Large intestine (tissue), 3 donors: ENCODE measurements around the gene ANKRD55. TPM values are rescaled to one million over a fixed set of nuclear protein-coding genes. Genes with fewer than 3 reads are reported as not detected.
A peak's percentile ranks its signal among the peaks of the same experiment; 100 is the strongest.

Source experiments
- DNase-seq, 2 donors: peaks; one replicate each; pipeline versions ENCODE4 v3.0.0 to v3.0.0-alpha.2; 2013
- H3K27ac ChIP-seq: one replicate; pipeline ENCODE4 v1.5.1; 2013; ENCODE audit warnings: low read length
- H3K27me3 ChIP-seq: 2 replicates; pipeline ENCODE4 v1.6.1; 2013; ENCODE audit warnings: low read length; ENCODE audit not compliant: control insufficient read depth, insufficient read depth
- H3K36me3 ChIP-seq: 2 replicates; pipeline ENCODE4 v1.6.1; 2013; ENCODE audit warnings: low read length; ENCODE audit not compliant: control insufficient read depth, insufficient read depth
- H3K4me1 ChIP-seq: one replicate; pipeline ENCODE4 v1.6.1; 2013; ENCODE audit warnings: low read length; ENCODE audit not compliant: control insufficient read depth, insufficient read depth
- H3K4me3 ChIP-seq: one replicate; pipeline ENCODE4 v1.5.1; 2013; ENCODE audit warnings: low read length
- H3K9me3 ChIP-seq: one replicate; pipeline ENCODE4 v1.6.1; 2013; ENCODE audit warnings: mild to moderate bottlenecking, low read depth, low read length, moderate library complexity; ENCODE audit not compliant: control insufficient read depth
- WGBS: methylation state at CpG from one replicate; pipeline ENCODE4 v1.1.5; 2013; ENCODE audit warnings: low lambda C conversion rate; ENCODE audit not compliant: insufficient coverage; 5-methylcytosine and 5-hydroxymethylcytosine counted together
- polyA plus RNA-seq: library from polyadenylated mRNA; unstranded; fragments of 120-200 nt; gene quantifications from one replicate; pipeline ENCODE4 v1.2.1, GENCODE V29; 2013

The ANKRD55 gene
- polyA plus RNA-seq, 1 donor: 0.18 TPM

- Histone ChIP-seq H3K4me1 (peaks cover 5% of the 10 kb centered on the region), H3K9me3 (no peaks in the 10 kb centered on the region), H3K36me3 (no peaks in the 10 kb centered on the region), H3K27me3 (no peaks in the 10 kb centered on the region), H3K4me3 (no peak overlapping the region), H3K27ac (no peak overlapping the region)
- WGBS: no CpG with 5 or more reads among the region's 4 CpGs
- DNase-seq: no peak
Observed at GRCh38 chr5:56170557-56170956, 62.6 kb downstream of the ANKRD55 start.

DNA sequence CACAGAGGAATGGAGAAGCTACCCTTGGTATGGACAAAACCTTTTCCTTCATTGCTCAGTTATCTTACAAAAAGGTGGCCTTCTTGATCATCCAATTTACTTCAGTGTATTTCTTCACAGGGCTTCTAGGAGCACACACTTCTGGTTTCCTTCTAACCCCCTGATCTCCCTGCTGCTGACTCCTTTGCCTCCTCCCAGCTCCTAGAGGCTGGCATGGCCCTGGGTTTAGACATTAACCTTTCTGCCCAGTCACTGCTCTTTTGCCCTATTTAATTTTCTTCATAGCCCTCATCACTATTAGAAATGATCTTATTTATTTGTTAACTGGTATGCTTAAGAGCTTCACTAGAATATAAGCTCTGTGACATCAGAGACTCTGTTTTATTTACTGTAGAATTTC, 63.2 kb downstream of the ANKRD55 start:
- H3K4me3 ChIP-seq: no peak overlapping the region
- DNase-seq: no peak

GRCh38 chr5:56169281-56169680, 63.8 kb downstream of the ANKRD55 start:
- Histone ChIP-seq H3K27me3 (no peaks in the 10 kb centered on the region), H3K36me3 (no peaks in the 10 kb centered on the region), H3K4me1 (no peaks in the 10 kb centered on the region), H3K9me3 (no peaks in the 10 kb centered on the region), H3K27ac (no peak overlapping the region), H3K4me3 (no peak overlapping the region)
- DNase-seq: no peak
- 100% methylated on average over 1 of the region's 2 CpGs for WGBS

More for the DNA sequence above, 63.2 kb downstream of the ANKRD55 start:
- H3K36me3 ChIP-seq: no peaks in the 10 kb centered on the region
- no peaks in the 10 kb centered on the region for H3K27me3 ChIP-seq
- no peak overlapping the region for H3K27ac ChIP-seq
- H3K9me3 ChIP-seq: no peaks in the 10 kb centered on the region
- H3K4me1 ChIP-seq: no peaks in the 10 kb centered on the region

DNA sequence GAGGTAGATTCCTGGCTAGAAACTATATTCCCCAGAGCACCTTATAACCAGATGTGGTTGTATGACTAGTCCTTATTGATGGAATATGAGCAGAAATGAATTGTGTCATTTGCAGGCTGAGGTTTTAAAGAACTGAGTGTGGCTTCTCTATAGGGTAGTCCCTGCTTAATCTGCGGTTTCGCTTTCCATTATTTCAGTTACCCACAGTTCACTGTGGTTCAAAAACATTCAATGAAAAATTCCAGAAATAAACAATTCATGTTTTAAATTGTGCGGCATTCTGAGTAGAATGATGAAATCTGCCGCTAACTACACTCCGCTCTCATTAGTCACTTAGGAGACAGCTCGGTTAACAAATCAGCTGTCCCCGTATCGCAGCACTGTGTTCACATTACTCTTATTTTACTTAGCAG, 65.1 kb downstream of the ANKRD55 start:
- Histone ChIP-seq H3K36me3 (no peaks in the 10 kb centered on the region), H3K27ac (no peak overlapping the region), H3K27me3 (no peaks in the 10 kb centered on the region), H3K4me1 (no peaks in the 10 kb centered on the region), H3K9me3 (no peaks in the 10 kb centered on the region), H3K4me3 (no peak overlapping the region)
- DNase-seq: no peak
- 95% methylated on average over 4 of the region's 8 CpGs for WGBS

- Histone ChIP-seq H3K9me3 (no peaks in the 10 kb centered on the region), H3K4me1 (no peaks in the 10 kb centered on the region), H3K27me3 (no peaks in the 10 kb centered on the region), H3K36me3 (no peaks in the 10 kb centered on the region), H3K4me3 (no peak overlapping the region), H3K27ac (no peak overlapping the region)
- DNase-seq: no peak
- WGBS: no CpG with 5 or more reads among the region's 2 CpGs
Observed at GRCh38 chr5:56167519-56167918, 65.6 kb downstream of the ANKRD55 start.

DNA sequence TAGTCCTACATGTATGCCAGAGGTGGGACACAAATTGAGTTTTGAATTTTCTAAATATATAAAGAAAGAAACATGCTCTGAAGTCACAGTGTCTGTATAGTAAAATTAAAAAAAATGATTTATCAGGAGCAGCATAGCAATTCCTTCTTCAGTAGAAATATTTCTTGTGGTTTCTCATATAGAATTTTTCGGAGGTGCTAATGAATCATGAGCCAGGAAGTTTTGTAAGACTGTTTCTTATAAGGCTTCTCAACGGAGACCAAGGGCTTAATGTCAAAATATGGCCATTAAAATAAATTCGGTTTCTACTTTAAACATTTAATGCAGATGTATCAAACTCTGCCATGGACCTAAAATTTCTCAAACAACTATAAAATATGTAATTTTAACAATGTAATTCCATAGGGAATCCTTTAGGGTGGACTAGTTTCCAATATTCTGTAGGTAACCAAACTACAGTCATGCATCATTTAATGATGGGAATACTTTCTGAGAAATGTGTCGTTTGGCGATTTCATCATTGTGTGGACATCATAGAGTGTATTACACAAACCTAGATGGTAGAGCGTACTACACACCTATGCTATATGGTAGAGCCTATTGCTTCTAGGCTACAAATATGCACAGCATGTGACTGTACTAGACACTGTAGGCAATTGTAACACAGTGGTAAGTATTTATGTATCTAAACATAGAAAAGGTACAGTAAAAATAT, 66.3 kb downstream of the ANKRD55 start:
- Histone ChIP-seq H3K9me3 (no peaks in the 10 kb centered on the region), H3K27me3 (no peaks in the 10 kb centered on the region), H3K36me3 (no peaks in the 10 kb centered on the region), H3K4me3 (no peak overlapping the region), H3K27ac (no peak overlapping the region), H3K4me1 (no peaks in the 10 kb centered on the region)
- WGBS: no CpG with 5 or more reads among the region's 6 CpGs
- DNase-seq: no peak

DNA sequence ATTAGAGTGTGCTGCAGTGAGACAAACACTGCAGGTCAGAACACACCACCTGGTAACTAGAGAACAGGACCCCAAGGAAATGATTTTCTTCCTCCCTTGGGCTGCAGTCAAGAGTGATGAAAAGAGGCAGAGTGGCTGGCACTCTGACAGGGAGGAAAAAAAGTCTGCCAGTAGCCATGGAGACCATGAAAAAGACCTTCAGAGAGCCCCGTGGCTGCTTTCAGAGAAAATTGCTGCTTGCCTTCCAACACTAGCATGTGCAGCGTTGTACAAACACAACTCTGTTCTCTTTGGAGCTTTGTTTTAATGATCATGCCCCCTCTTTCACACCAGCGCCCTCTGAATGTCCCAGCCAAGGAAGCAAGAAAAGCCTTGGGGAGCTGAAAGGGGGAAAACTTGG, 68.8 kb downstream of the ANKRD55 start:
- H3K27ac ChIP-seq: no peak overlapping the region
- no peak for DNase-seq

DNA sequence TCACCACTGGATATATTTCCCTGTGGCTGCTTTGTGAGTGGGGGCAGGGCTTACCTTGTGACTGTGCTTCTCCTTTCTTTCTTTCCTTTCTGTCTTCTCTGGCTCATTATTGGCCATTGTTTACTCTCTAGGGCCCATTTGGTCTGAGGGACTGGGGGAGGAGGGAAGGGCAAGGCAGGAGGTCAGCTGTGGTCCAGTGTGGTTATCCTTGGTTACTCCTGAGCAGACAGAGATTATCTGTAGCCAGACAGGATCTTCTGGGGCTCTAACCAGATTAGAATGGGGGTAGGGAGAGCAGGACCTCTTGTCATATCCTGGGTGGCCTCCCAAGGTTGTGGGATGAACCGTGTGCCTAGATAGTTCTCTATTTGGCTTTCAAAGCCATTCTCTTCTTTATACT, 71.2 kb downstream of the ANKRD55 start:
- Histone ChIP-seq H3K4me3 (no peak overlapping the region), H3K27me3 (no peaks in the 10 kb centered on the region), H3K27ac (no peak overlapping the region), H3K36me3 (no peaks in the 10 kb centered on the region), H3K9me3 (no peaks in the 10 kb centered on the region), H3K4me1 (no peaks in the 10 kb centered on the region)
- DNase-seq: no peak
- WGBS: no CpG with 5 or more reads among the region's 1 CpG

More for the DNA sequence above, 68.8 kb downstream of the ANKRD55 start:
- Histone ChIP-seq H3K4me1 (no peaks in the 10 kb centered on the region), H3K4me3 (no peak overlapping the region), H3K36me3 (no peaks in the 10 kb centered on the region), H3K27me3 (no peaks in the 10 kb centered on the region), H3K9me3 (no peaks in the 10 kb centered on the region)
- no CpG with 5 or more reads among the region's 3 CpGs for WGBS

DNA sequence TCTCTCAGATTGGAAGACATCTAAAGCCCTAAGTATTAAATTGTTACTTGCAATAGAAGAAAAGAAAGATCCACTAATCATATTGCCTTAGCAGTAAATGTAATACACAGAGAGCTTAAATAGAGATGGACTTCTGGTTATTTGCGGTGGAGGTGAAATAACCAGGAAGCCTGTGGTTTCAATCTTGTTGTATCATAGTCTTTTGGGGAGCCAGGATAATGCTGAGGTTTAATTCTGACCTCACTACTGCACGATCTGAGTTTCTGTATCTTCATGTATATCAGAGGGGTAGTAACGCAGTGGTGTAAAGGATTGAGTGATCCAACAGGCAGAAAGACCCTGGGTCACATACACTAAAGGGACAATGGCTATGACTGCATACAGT, 71.7 kb downstream of the ANKRD55 start:
- H3K27me3 ChIP-seq: no peaks in the 10 kb centered on the region
- no peaks in the 10 kb centered on the region for H3K36me3 ChIP-seq
- WGBS: no CpG with 5 or more reads among the region's 3 CpGs
- no peak overlapping the region for H3K4me3 ChIP-seq
- no peak overlapping the region for H3K27ac ChIP-seq
- no peak for DNase-seq
- H3K4me1 ChIP-seq: no peaks in the 10 kb centered on the region
- no peaks in the 10 kb centered on the region for H3K9me3 ChIP-seq

DNA sequence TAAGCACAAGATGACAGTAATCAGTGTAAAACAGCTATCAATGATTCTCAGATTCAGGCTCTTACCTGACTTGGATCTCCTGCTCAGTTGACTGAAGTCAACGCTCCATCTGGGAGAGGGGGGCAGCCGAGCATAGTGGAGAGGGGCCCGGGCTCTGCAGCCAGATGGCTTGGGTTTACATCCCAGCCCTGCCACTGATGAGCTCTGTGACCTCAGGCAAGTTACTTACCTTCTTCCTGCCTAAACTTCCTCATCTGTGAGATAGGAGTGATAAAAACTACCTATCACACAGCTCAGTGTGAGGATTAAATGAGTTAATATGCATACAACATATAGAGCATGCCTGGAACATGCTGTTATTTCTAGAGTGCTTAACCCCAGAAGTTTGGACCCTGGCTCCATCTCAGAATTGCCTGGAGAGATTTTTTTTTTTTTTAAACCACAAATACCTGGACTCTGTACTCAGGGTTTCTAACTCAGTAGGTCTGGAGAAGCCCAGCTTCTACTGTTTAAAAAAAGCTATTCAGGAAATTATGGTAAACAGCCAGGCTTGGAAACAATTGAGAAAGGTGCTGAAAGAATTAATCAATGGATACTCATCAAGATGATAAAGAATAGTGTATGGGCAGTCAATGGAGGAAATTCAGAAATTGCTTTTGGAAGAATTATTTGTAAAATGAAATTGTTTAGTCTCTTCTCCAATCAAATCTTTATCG, 72.2 kb downstream of the ANKRD55 start:
- no peaks in the 10 kb centered on the region for H3K27me3 ChIP-seq
- peak in 1 of 2 donors; percentile 32 for DNase-seq
- H3K4me1 ChIP-seq: no peaks in the 10 kb centered on the region
- no peak overlapping the region for H3K4me3 ChIP-seq
- no peaks in the 10 kb centered on the region for H3K36me3 ChIP-seq
- no peak overlapping the region for H3K27ac ChIP-seq
- H3K9me3 ChIP-seq: no peaks in the 10 kb centered on the region
- WGBS: 100% methylated on average over 1 of the region's 4 CpGs

GRCh38 chr5:56159521-56159947, 73.6 kb downstream of the ANKRD55 start:
- 80% methylated on average over 1 of the region's 7 CpGs for WGBS
- DNase-seq: no peak
- Histone ChIP-seq H3K36me3 (no peaks in the 10 kb centered on the region), H3K4me1 (no peaks in the 10 kb centered on the region), H3K27me3 (no peaks in the 10 kb centered on the region), H3K27ac (no peak overlapping the region), H3K4me3 (no peak overlapping the region), H3K9me3 (no peaks in the 10 kb centered on the region)
